IPS-NIHi7 (cell line): ENCODE data around the gene MAPK6.
"Not testable (repeated sequence)": the region's sequence is repeated elsewhere in the genome, so short reads cannot be mapped to it uniquely, and the experiment has no call there.

Experiments
- DNase-seq: peaks from one replicate; pipeline ENCODE4 v3.0.0; 2012; ENCODE audit warnings: mixed read lengths; ENCODE audit errors: extremely low spot score

MAPK6 gene

DNA sequence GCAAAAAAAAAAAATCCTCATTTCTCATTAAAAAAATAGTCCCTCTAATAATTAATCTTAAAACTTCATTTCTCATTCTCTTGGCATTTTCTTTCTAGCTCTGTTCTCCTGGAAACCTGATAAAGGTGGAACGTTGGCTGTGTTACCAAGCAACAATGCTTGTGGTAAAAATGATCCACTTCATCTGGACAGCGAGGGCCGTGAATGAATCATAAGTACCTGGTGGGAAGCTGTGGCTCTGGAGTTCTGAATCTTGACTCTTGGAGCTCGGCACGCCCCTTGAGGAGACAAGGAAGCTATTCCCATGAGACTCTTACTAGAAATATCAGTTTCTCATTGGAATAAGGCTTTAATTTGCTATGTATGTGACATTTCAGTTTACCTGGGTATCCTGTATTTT lies 61.0 kb downstream of the MAPK6 start:
- no peak for DNase-seq

GRCh38 chr15:52080706-52081392 lies 61.8 kb downstream of the MAPK6 start:
- no peak for DNase-seq

DNA sequence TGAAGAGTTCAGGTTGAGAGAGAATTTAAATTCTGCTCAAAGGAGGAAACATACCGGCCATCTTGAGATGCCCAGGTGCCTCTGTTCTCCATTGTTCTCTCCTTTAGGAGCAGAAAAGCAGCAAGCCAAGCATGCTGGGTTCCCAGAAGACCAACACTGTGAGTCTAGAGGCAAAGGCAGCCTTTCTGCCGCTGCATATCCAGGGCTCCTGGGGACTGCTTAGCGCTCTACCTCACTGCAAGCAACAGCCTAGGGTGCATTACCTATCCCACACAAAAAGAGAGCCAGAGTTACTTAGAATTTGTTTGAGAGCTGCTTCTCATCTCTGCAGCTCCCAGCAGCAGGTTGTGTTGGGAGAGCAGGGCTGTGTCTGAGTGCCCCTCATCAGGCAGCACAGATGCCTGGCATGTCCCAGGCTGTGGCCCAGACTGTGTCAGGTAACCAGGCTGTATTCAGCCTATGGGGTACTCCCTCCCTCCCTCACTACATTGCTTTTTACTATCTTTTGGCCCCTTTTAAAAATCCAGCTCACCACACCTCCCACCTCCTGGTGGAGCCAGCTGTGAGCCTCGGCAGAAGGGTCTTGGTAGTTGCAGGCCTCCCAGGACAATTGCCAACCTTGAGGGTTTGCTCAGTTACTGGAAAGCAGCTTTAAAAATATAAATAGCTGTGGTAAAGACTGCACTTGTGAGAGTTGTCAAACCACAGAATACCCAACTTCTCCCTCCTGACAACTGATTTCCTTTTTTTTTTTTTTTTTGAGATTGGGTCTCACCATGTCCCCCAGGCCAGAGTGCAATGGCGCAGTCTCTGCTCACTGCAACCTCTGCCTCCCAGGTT lies 63.4 kb downstream of the MAPK6 start:
- DNase-seq, result no peak

DNA sequence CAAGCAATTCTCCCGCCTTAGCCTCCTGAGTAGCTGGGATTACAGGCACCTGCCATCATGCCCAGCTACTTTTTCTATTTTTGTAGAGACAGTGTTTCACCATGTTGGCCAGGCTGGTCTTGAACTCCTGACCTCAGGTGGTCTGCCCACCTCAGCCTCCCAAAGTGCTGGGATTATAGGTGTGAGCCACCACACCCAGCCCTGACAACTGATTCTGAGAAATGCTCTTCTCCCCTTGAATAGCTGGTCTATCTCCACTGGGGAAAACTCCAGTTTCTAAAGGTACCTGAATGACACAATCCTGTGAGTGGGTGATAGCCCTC lies 64.0 kb downstream of the MAPK6 start:
- not testable (repeated sequence) for DNase-seq

- DNase-seq, result no peak
These were observed 64.6 kb downstream of the MAPK6 start for GRCh38 chr15:52083603-52084002.

- DNase-seq, result no peak
These were observed 66.3 kb downstream of the MAPK6 start for GRCh38 chr15:52085299-52085698.

GRCh38 chr15:52086011-52086786 lies 67.2 kb downstream of the MAPK6 start:
- no peak for DNase-seq

GRCh38 chr15:52090193-52090592 lies 71.2 kb downstream of the MAPK6 start:
- DNase-seq, result no peak

DNA sequence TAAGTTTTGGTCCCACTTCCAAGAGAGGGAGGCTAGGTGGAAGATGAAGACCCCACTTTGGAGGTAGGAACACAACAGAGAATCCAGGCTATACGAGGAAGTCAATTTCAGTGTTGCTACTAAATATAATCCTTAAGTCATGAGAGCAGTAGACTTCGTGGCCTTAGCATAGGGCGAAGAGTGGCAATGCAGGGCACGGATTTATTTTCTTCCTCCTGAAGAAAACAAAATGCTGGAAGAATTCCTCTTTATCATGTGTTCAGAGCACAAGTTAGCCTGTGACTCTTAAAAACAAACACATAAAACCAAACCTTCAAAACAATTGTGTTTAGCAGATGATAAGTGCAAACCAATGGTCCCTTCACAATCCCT lies 74.1 kb downstream of the MAPK6 start:
- no peak for DNase-seq

- DNase-seq, result no peak
These were observed 74.8 kb downstream of the MAPK6 start for GRCh38 chr15:52093539-52094510.

DNA sequence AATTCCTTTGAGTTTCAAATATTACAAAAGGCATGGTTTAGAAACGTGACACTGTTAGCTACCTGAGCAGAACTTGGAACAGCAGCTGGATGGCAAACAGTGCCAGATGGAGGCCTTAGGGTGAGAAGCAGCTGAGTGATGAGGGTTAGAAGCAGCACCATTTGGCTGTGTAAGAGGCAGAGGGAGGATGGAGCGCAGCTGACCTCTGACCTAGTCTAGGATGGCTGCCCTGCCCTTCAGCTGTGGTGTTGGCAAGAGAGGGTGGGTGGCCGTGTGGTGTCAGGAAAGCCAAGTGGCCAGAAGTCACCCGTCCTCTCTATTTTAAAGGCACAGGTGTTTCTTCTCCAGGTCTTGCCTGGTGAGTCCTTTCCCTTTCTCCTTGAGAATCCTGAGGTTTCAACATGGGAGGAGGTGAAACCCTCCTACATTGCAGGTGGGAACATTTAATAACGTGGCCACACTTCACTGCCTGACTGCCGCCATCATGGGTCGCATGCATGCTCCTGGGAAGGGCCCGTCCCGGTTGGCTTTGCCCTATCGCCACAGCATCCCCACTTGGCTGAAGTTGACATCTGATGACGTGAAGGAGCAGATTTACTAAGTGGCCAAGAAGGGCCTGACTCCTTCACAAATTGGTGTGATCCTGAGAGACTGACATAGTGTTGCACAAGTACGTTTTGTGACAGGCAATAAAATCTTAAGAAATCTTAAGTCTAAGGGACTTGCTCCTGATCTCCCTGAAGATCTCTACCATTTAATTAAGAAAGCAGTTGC lies 76.0 kb downstream of the MAPK6 start:
- DNase-seq, result no peak

DNA sequence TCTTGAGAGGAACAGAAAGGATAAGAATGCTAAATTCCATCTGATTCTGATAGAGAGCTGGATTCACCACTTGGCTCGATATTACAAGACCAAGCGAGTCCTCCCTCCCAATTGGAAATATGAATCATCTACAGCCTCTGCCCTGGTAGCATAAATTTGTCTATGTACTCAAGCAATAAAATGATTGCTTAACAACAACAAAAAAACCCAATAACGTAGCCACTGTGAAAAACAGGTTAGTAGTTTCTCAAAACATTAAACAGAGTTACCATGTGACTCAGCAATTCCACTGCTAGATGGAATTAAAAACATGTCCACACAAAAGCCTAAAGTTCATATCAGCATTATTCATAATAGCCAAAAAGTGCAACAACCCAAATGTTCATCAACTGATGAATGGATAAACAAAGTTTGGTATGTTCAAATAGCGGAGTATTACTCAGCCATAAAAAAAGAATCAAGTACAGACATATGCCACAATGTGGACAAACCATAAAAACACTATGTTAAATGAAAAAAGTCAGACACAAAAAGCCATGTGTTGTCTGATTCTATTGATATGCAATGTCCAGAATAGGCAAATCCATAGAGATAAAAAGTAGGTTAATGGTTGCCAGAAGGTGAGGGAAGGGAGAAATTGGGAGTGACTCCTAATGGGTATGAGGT lies 76.7 kb downstream of the MAPK6 start:
- DNase-seq, result no peak

DNA sequence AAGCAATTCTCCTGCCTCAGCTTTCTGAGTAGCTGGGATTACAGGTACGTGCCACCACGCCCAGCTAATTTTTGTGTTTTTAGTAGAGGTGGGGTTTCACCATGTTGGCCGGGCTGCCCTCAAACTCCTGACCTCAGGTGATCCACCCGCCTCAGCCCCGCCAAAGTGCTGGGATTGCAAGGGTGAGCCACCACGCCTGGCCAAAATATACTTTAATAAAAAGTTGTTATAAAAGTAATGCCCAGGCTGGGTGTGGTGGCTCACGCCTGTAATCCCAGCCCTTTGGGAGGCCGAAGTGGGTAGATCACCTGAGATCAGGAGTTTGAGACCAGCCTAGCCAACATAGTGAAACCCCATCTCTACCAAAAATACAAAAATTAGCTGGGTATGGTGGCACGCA lies 77.5 kb downstream of the MAPK6 start:
- DNase-seq, result not testable (repeated sequence)

GRCh38 chr15:52097180-52097579 lies 78.2 kb downstream of the MAPK6 start:
- DNase-seq, result no peak

- DNase-seq, result no peak
These were observed 79.3 kb downstream of the MAPK6 start for GRCh38 chr15:52098323-52098722.

- DNase-seq, result no peak
These were observed 80.7 kb downstream of the MAPK6 start for GRCh38 chr15:52099651-52100272.

- DNase-seq, result no peak
These were observed 81.9 kb downstream of the MAPK6 start for GRCh38 chr15:52100807-52101442.

GRCh38 chr15:52101542-52102323 lies 82.7 kb downstream of the MAPK6 start:
- no peak for DNase-seq
